Measurements from ENCODE around the gene DMPK. TPM values are rescaled to one million over a fixed set of nuclear protein-coding genes. Genes with fewer than 3 reads are reported as not detected.
A peak's percentile ranks its signal among the peaks of the same experiment; 100 is the strongest.

DMPK gene
- polyA plus RNA-seq, 1 donor from 2014 or later: 34.3 TPM

GRCh38 chr19:45790942-45791341, 8.7 kb upstream of the DMPK start:
- Histone ChIP-seq H3F3A (ENCODE audit: insufficient read depth, low read length, poor library complexity, severe bottlenecking) (no peaks in the 10 kb centered on the region), H3K9ac (ENCODE audit: low read length) (peak overlapping the region; percentile 87), H4K20me1 (ENCODE audit: insufficient read depth) (no peaks in the 10 kb centered on the region), H3K9me2 (ENCODE audit: insufficient read depth, low read length) (no peaks in the 10 kb centered on the region), H3K27ac (ENCODE audit: low read length) (no peak overlapping the region), H3K36me3 (ENCODE audit: insufficient read depth, low read length) (peaks cover 6% of the 10 kb centered on the region), H3K4me3 (ENCODE audit: low read length) (peak overlapping the region; percentile 94), H3K9me3 (ENCODE audit: low read length) (no peaks in the 10 kb centered on the region), H2AFZ (ENCODE audit: low read depth, low read length) (no peak overlapping the region), H3K4me2 (ENCODE audit: low read length) (peak overlapping the region; percentile 98), H3K27me3 (ENCODE audit: insufficient read depth, low read depth, low read length) (no peaks in the 10 kb centered on the region), H3K79me2 (replicated peaks; ENCODE audit: insufficient read depth, low read length) (peaks cover 25% of the 10 kb centered on the region)
- no peak for TF ChIP-seq TAF1 (IDR thresholded peaks at IDR 0.05; ENCODE audit: low read depth)
- no peak for TF ChIP-seq SMC3 (conservative IDR thresholded peaks at IDR 0.05; ENCODE audit: poor library complexity)
- TF ChIP-seq CTCF (IDR thresholded peaks at IDR 0.05; ENCODE audit: poor library complexity, severe bottlenecking): no peak
- TF ChIP-seq EP300 (conservative IDR thresholded peaks at IDR 0.05; ENCODE audit: poor library complexity, severe bottlenecking): no peak
- no peak for TF ChIP-seq RAD21 (conservative IDR thresholded peaks at IDR 0.05)
- TF ChIP-seq MXI1 (conservative IDR thresholded peaks at IDR 0.05; ENCODE audit: poor library complexity, severe bottlenecking): no peak
- TF ChIP-seq EZH2 (IDR thresholded peaks at IDR 0.05; ENCODE audit: borderline replicate concordance, insufficient read depth, low read length, poor library complexity, severe bottlenecking): no peak
- no peak for TF ChIP-seq REST (IDR thresholded peaks at IDR 0.05; ENCODE audit: borderline replicate concordance)
- TF ChIP-seq POLR2AphosphoS5 (IDR thresholded peaks at IDR 0.05): no peak

GRCh38 chr19:45789035-45789786, 6.9 kb upstream of the DMPK start:
- H3K79me2 ChIP-seq (replicated peaks; ENCODE audit: insufficient read depth, low read length): peaks cover 25% of the 10 kb centered on the region
- peaks cover 6% of the 10 kb centered on the region for H3K36me3 ChIP-seq (ENCODE audit: insufficient read depth, low read length)
- no peak overlapping the region for H3K9ac ChIP-seq (ENCODE audit: low read length)
- H3K9me2 ChIP-seq (ENCODE audit: insufficient read depth, low read length): no peaks in the 10 kb centered on the region
- H3K27ac ChIP-seq (ENCODE audit: low read length): no peak overlapping the region
- no peaks in the 10 kb centered on the region for H4K20me1 ChIP-seq (ENCODE audit: insufficient read depth)
- no peak overlapping the region for H3K4me3 ChIP-seq (ENCODE audit: low read length)
- no peaks in the 10 kb centered on the region for H3F3A ChIP-seq (ENCODE audit: insufficient read depth, low read length, poor library complexity, severe bottlenecking)
- H2AFZ ChIP-seq (ENCODE audit: low read depth, low read length): no peak overlapping the region
- H3K9me3 ChIP-seq (ENCODE audit: low read length): no peaks in the 10 kb centered on the region
- TF ChIP-seq CTCF (IDR thresholded peaks at IDR 0.05; ENCODE audit: poor library complexity, severe bottlenecking) (no peak), EZH2 (IDR thresholded peaks at IDR 0.05; ENCODE audit: borderline replicate concordance, insufficient read depth, low read length, poor library complexity, severe bottlenecking) (no peak), MXI1 (conservative IDR thresholded peaks at IDR 0.05; ENCODE audit: poor library complexity, severe bottlenecking) (no peak), POLR2AphosphoS5 (IDR thresholded peaks at IDR 0.05) (no peak), TAF1 (IDR thresholded peaks at IDR 0.05; ENCODE audit: low read depth) (no peak), EP300 (conservative IDR thresholded peaks at IDR 0.05; ENCODE audit: poor library complexity, severe bottlenecking) (no peak), RAD21 (conservative IDR thresholded peaks at IDR 0.05) (no peak), REST (IDR thresholded peaks at IDR 0.05; ENCODE audit: borderline replicate concordance) (no peak), SMC3 (conservative IDR thresholded peaks at IDR 0.05; ENCODE audit: poor library complexity) (no peak)
- no peak overlapping the region for H3K4me2 ChIP-seq (ENCODE audit: low read length)
- H3K27me3 ChIP-seq (ENCODE audit: insufficient read depth, low read depth, low read length): no peaks in the 10 kb centered on the region

All from neural cell (in vitro differentiated cells).